ENCODE data around the gene WDR43.

Gene WDR43

DNA sequence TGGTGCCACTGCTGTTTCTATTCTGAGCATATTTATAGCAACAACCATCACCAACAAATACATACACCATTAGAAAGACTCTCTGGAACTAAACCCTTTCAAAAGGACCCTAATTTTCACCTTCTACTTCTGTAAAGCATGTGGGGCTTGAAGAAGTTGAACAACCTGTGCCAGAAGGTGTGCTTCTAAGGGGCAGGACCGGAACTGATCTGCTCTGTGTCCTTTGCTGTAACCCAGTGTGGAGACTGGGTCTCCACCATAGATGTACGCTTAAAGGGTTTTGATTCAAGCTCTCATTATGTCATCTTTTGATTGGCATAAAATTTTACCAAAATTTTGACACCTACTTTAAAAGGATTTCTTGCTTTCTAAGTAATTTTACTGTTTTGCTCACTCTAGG, 40.3 kb downstream of the WDR43 start:
- Histone ChIP-seq H3K4ac (ENCODE audit: low read depth, low read length) (no peak overlapping the region), H3K4me1 (ENCODE audit: control insufficient read depth in 1 of 2, insufficient read depth in 2 of 2, low read length in 2 of 2) (no peaks in the 10 kb centered on the region), H3K14ac (ENCODE audit: low read length) (no peak overlapping the region), H2BK12ac (ENCODE audit: low read length) (no peak overlapping the region), H4K91ac (ENCODE audit: low read depth, low read length) (no peak overlapping the region), H3K23ac (ENCODE audit: low read length) (no peak overlapping the region), H2BK120ac (ENCODE audit: insufficient read depth, low read length, poor library complexity) (no peak overlapping the region), H3K9me3 (ENCODE audit: insufficient read depth, low read depth, low read length) (no peaks in the 10 kb centered on the region), H3K27me3 (ENCODE audit: insufficient read depth, low read length) (no peaks in the 10 kb centered on the region), H3K79me2 (ENCODE audit: control insufficient read depth, insufficient read depth, low read length, poor library complexity) (no peaks in the 10 kb centered on the region), H3K4me2 (ENCODE audit: low read length) (no peak overlapping the region), H3K9ac (ENCODE audit: low read length) (no peak overlapping the region), H2BK5ac (ENCODE audit: low read depth, low read length, poor library complexity) (no peak overlapping the region), H4K8ac (ENCODE audit: low read depth, low read length) (no peak overlapping the region), H4K12ac (ENCODE audit: low read depth, low read length) (no peak overlapping the region), H3K18ac (ENCODE audit: low read length) (no peak overlapping the region), H3K36me3 (ENCODE audit: control insufficient read depth in 1 of 2, insufficient read depth in 2 of 2, low read length in 2 of 2) (peaks cover 12 to 21% of the 10 kb centered on the region in 2 experiments), H3K79me1 (ENCODE audit: low read length) (no peaks in the 10 kb centered on the region), H3K27ac (ENCODE audit: low read depth, low read length) (no peak overlapping the region), H2AFZ (ENCODE audit: insufficient read depth, low read length, poor library complexity) (no peak overlapping the region), H2AK5ac (ENCODE audit: low read length) (no peak overlapping the region), H3K4me3 (ENCODE audit: low read depth, low read length) (no peak overlapping the region)
- DNase-seq, result no peak
- no CpG with 5 or more reads among the region's 2 CpGs for WGBS (ENCODE audit: extremely low coverage, insufficient coverage, insufficient read length)

DNA sequence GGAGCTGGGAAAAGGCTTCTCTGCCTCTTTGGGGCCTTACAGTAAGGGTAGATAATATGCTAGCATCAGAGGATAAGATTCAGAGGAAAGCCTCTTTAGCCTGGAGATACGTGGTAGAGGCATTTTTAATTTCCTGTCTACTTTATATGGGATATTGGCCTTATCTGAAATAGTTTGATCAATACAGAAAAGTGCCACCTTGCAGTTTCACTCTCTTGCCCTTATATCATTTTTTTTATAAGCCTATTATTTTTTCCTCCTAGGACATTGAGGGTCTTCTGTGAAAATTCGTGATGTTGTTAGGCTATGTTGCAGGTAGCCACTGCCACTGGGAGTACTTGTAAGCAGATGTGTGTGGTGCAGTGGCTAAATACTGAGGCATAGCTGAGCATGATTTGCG, 46.5 kb downstream of the WDR43 start:
- no peak overlapping the region for H2BK12ac ChIP-seq (ENCODE audit: low read length)
- no peak overlapping the region for H3K14ac ChIP-seq (ENCODE audit: low read length)
- H3K4me3 ChIP-seq (ENCODE audit: low read depth, low read length), result no peak overlapping the region
- no peak overlapping the region for H3K23ac ChIP-seq (ENCODE audit: low read length)
- no peaks in the 10 kb centered on the region for H3K79me1 ChIP-seq (ENCODE audit: low read length)
- H2BK120ac ChIP-seq (ENCODE audit: insufficient read depth, low read length, poor library complexity), result no peak overlapping the region
- no peaks in the 10 kb centered on the region for H3K4me1 ChIP-seq (ENCODE audit: control insufficient read depth in 1 of 2, insufficient read depth in 2 of 2, low read length in 2 of 2)
- H3K9ac ChIP-seq (ENCODE audit: low read length), result no peak overlapping the region
- H2AK5ac ChIP-seq (ENCODE audit: low read length), result no peak overlapping the region
- H4K8ac ChIP-seq (ENCODE audit: low read depth, low read length), result no peak overlapping the region
- H2AFZ ChIP-seq (ENCODE audit: insufficient read depth, low read length, poor library complexity), result no peak overlapping the region
- H3K27me3 ChIP-seq (ENCODE audit: insufficient read depth, low read length), result no peaks in the 10 kb centered on the region
- no peak overlapping the region for H3K4ac ChIP-seq (ENCODE audit: low read depth, low read length)
- no peak overlapping the region for H4K91ac ChIP-seq (ENCODE audit: low read depth, low read length)
- no CpG with 5 or more reads among the region's 3 CpGs for WGBS (ENCODE audit: extremely low coverage, insufficient coverage, insufficient read length)
- no peaks in the 10 kb centered on the region for H3K9me3 ChIP-seq (ENCODE audit: insufficient read depth, low read depth, low read length)
- no peak overlapping the region for H3K4me2 ChIP-seq (ENCODE audit: low read length)
- no peak for DNase-seq
- no peak overlapping the region for H3K18ac ChIP-seq (ENCODE audit: low read length)
- no peak overlapping the region for H4K12ac ChIP-seq (ENCODE audit: low read depth, low read length)
- no peaks in the 10 kb centered on the region for H3K79me2 ChIP-seq (ENCODE audit: control insufficient read depth, insufficient read depth, low read length, poor library complexity)
- no peak overlapping the region for H2BK5ac ChIP-seq (ENCODE audit: low read depth, low read length, poor library complexity)
- H3K36me3 ChIP-seq (ENCODE audit: control insufficient read depth in 1 of 2, insufficient read depth in 2 of 2, low read length in 2 of 2), result peaks cover 15 to 35% of the 10 kb centered on the region in 2 experiments
- no peak overlapping the region for H3K27ac ChIP-seq (ENCODE audit: low read depth, low read length)

DNA sequence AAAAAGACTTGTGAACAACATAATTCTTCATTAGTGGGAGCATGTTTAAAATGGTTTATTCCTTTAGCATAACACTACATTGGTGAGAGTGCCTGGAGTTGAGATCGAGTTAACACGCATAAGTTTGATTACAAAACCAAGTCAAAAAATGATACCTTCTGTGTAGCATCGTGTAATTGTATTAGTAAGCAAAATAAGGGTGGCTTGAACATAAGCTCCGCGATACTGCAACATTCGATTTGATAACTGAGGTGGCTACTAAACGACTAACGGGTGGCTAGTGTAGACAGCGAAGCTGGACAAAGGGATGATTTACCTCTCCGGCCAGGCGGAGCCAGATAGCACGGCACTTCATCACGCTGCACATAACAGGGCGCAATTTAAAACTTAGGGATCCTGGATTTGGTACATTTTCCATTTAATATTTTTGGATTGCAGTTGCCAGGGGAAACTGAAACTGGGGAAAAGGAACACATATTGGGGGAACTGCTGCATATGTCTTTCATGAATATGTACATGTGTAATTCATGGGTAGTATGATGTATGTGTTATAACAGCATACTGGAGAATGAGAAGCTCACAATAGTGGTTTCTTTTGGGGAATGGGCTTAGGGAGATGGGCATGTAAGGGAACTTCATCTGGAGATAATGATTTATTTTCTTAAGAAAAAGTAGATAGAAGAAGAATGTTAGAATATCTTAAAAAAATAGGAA, 50.2 kb downstream of the WDR43 start:
- no peak overlapping the region for H2AK5ac ChIP-seq (ENCODE audit: low read length)
- no peak overlapping the region for H3K4me3 ChIP-seq (ENCODE audit: low read depth, low read length)
- no peak overlapping the region for H2BK5ac ChIP-seq (ENCODE audit: low read depth, low read length, poor library complexity)
- H3K4ac ChIP-seq (ENCODE audit: low read depth, low read length), result no peak overlapping the region
- H3K79me1 ChIP-seq (ENCODE audit: low read length), result no peaks in the 10 kb centered on the region
- H3K36me3 ChIP-seq (ENCODE audit: control insufficient read depth in 1 of 2, insufficient read depth in 2 of 2, low read length in 2 of 2), result peaks cover 17 to 41% of the 10 kb centered on the region in 2 experiments
- H2BK120ac ChIP-seq (ENCODE audit: insufficient read depth, low read length, poor library complexity), result no peak overlapping the region
- WGBS (ENCODE audit: extremely low coverage, insufficient coverage, insufficient read length), result no CpG with 5 or more reads among the region's 14 CpGs
- H3K4me2 ChIP-seq (ENCODE audit: low read length), result no peak overlapping the region
- H3K23ac ChIP-seq (ENCODE audit: low read length), result no peak overlapping the region
- H2BK12ac ChIP-seq (ENCODE audit: low read length), result no peak overlapping the region
- DNase-seq, result no peak
- H4K12ac ChIP-seq (ENCODE audit: low read depth, low read length), result no peak overlapping the region
- H2AFZ ChIP-seq (ENCODE audit: insufficient read depth, low read length, poor library complexity), result no peak overlapping the region
- no peak overlapping the region for H3K27ac ChIP-seq (ENCODE audit: low read depth, low read length)
- no peak overlapping the region for H3K18ac ChIP-seq (ENCODE audit: low read length)
- peaks cover 2% of the 10 kb centered on the region for H3K9me3 ChIP-seq (ENCODE audit: insufficient read depth, low read depth, low read length)
- H4K8ac ChIP-seq (ENCODE audit: low read depth, low read length), result no peak overlapping the region
- no peaks in the 10 kb centered on the region for H3K4me1 ChIP-seq (ENCODE audit: control insufficient read depth in 1 of 2, insufficient read depth in 2 of 2, low read length in 2 of 2)
- no peak overlapping the region for H3K9ac ChIP-seq (ENCODE audit: low read length)
- no peaks in the 10 kb centered on the region for H3K79me2 ChIP-seq (ENCODE audit: control insufficient read depth, insufficient read depth, low read length, poor library complexity)
- no peak overlapping the region for H4K91ac ChIP-seq (ENCODE audit: low read depth, low read length)
- no peaks in the 10 kb centered on the region for H3K27me3 ChIP-seq (ENCODE audit: insufficient read depth, low read length)
- H3K14ac ChIP-seq (ENCODE audit: low read length), result no peak overlapping the region

GRCh38 chr2:28948160-28948559, 53.7 kb downstream of the WDR43 start:
- H3K9ac ChIP-seq (ENCODE audit: low read length), result no peak overlapping the region
- no peak overlapping the region for H2BK12ac ChIP-seq (ENCODE audit: low read length)
- no peak for DNase-seq

More at GRCh38 chr2:28948160-28948559, 53.7 kb downstream of the WDR43 start:
- Histone ChIP-seq H3K4me3 (ENCODE audit: low read depth, low read length) (no peak overlapping the region), H4K12ac (ENCODE audit: low read depth, low read length) (no peak overlapping the region), H4K8ac (ENCODE audit: low read depth, low read length) (no peak overlapping the region), H4K91ac (ENCODE audit: low read depth, low read length) (no peak overlapping the region), H3K27me3 (ENCODE audit: insufficient read depth, low read length) (no peaks in the 10 kb centered on the region), H3K36me3 (ENCODE audit: control insufficient read depth in 1 of 2, insufficient read depth in 2 of 2, low read length in 2 of 2) (peaks cover 8 to 25% of the 10 kb centered on the region in 2 experiments), H3K23ac (ENCODE audit: low read length) (no peak overlapping the region), H3K18ac (ENCODE audit: low read length) (no peak overlapping the region), H2BK120ac (ENCODE audit: insufficient read depth, low read length, poor library complexity) (no peak overlapping the region), H3K4me1 (ENCODE audit: control insufficient read depth in 1 of 2, insufficient read depth in 2 of 2, low read length in 2 of 2) (no peaks in the 10 kb centered on the region), H3K27ac (ENCODE audit: low read depth, low read length) (no peak overlapping the region), H3K14ac (ENCODE audit: low read length) (no peak overlapping the region), H3K79me1 (ENCODE audit: low read length) (no peaks in the 10 kb centered on the region), H3K79me2 (ENCODE audit: control insufficient read depth, insufficient read depth, low read length, poor library complexity) (no peaks in the 10 kb centered on the region), H2AFZ (ENCODE audit: insufficient read depth, low read length, poor library complexity) (no peak overlapping the region), H2BK5ac (ENCODE audit: low read depth, low read length, poor library complexity) (no peak overlapping the region), H3K9me3 (ENCODE audit: insufficient read depth, low read depth, low read length) (peaks cover 3% of the 10 kb centered on the region), H2AK5ac (ENCODE audit: low read length) (no peak overlapping the region), H3K4me2 (ENCODE audit: low read length) (no peak overlapping the region), H3K4ac (ENCODE audit: low read depth, low read length) (no peak overlapping the region)
- no CpG with 5 or more reads among the region's 2 CpGs for WGBS (ENCODE audit: extremely low coverage, insufficient coverage, insufficient read length)

Data from trophoblast cell (in vitro differentiated cells and primary cell).